ENCODE measurements around the gene RPL10. TPM values are rescaled to one million over a fixed set of nuclear protein-coding genes. Genes with fewer than 3 reads are reported as not detected.
"Not testable (repeated sequence)": the region's sequence is repeated elsewhere in the genome, so short reads cannot be mapped to it uniquely, and the experiment has no call there.

Gene RPL10
- total RNA-seq, 1 experiment from 2014 or later = 3,447 TPM

DNA sequence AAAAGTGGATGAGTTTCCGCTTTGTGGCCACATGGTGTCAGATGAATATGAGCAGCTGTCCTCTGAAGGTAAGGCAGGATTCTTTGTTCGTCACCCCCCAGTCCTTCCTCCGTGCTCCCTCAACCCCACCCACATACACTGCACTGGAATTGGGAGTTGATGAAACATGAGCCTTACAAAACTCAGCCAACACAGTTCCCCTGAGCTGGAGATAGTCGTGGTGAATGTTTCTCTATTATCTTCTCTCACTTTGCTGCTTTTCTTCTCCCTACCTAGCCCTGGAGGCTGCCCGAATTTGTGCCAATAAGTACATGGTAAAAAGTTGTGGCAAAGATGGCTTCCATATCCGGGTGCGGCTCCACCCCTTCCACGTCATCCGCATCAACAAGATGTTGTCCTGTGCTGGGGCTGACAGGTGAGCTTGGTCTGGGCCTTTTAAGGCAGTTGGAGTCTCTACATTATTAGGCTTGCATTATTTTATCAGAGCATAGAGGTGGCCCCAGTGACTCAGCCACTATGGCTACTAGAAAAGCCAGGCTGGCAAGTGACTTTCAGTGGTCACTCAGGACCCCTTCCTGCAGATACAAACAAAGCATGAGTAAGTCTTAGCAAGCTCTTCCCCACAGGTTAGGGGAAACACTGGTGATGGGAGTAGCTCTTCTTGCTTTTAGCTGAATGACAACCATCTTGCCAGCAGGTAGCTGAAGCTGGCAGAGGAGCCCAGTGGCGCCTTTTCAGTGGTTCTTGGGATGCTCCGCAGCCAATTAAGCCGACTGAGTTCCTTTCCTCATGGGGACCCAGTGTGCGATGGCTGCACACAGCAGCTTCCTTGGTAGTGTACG, 1.6 kb downstream of the RPL10 start:
- ChIA-PET CTCF (interaction anchor here (4.4 kb wide), 1 partner anchor 26 kb away, joined by 14 read pairs; the partner anchor contains the start of gene FLNA), POLR2A (ENCODE audit: unreplicated experiment) (interaction anchor here (0.6 kb wide), 1 partner anchor 12 kb away, joined by 4 read pairs; no protein-coding TSS in a partner anchor)
- H3K9me3 ChIP-seq (ENCODE audit: insufficient read depth, low read depth) = no peaks in the 10 kb centered on the region
- H3K27me3 ChIP-seq (ENCODE audit: insufficient read depth, low read depth) = no peaks in the 10 kb centered on the region
- TF ChIP-seq, protein P1, sequence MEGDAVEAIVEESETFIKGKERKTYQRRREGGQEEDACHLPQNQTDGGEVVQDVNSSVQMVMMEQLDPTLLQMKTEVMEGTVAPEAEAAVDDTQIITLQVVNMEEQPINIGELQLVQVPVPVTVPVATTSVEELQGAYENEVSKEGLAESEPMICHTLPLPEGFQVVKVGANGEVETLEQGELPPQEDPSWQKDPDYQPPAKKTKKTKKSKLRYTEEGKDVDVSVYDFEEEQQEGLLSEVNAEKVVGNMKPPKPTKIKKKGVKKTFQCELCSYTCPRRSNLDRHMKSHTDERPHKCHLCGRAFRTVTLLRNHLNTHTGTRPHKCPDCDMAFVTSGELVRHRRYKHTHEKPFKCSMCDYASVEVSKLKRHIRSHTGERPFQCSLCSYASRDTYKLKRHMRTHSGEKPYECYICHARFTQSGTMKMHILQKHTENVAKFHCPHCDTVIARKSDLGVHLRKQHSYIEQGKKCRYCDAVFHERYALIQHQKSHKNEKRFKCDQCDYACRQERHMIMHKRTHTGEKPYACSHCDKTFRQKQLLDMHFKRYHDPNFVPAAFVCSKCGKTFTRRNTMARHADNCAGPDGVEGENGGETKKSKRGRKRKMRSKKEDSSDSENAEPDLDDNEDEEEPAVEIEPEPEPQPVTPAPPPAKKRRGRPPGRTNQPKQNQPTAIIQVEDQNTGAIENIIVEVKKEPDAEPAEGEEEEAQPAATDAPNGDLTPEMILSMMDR (conservative IDR thresholded peaks at IDR 0.05) = no peak
- TF ChIP-seq EZH2 (IDR thresholded peaks at IDR 0.05; ENCODE audit: low read depth) = no peak
- BruUV-seq (replicated peaks) = no TSS peak
- peak overlapping the region; percentile 94 for H3K4me2 ChIP-seq
- peaks cover 22% of the 10 kb centered on the region for H4K20me1 ChIP-seq (ENCODE audit: insufficient read depth)
- H3K9me2 ChIP-seq (ENCODE audit: insufficient read depth) = no peaks in the 10 kb centered on the region
- peaks cover 20% of the 10 kb centered on the region for H3K36me3 ChIP-seq (ENCODE audit: low read depth)
- H3K4me1 ChIP-seq (replicated peaks; ENCODE audit: insufficient read depth) = peaks cover 12% of the 10 kb centered on the region
- H3K79me2 ChIP-seq (ENCODE audit: low read depth) = peaks cover 29% of the 10 kb centered on the region
- no peak for DNase-seq
- peaks cover 52% of the 10 kb centered on the region for H3F3A ChIP-seq (ENCODE audit: insufficient read depth, low read depth)
- H2AFZ ChIP-seq = no peak overlapping the region
- peak overlapping the region; percentile 93 for H3K4me3 ChIP-seq
- intact Hi-C loops (cut with micrococcal nuclease; ENCODE audit: unreplicated experiment) = loop anchor here (5.0 kb wide), 4 partner anchors 43 to 133 kb away; partner anchors contain the start of genes FAM50A, PLXNA3 and UBL4A
- peak overlapping the region; percentile 97 for H3K27ac ChIP-seq

DNA sequence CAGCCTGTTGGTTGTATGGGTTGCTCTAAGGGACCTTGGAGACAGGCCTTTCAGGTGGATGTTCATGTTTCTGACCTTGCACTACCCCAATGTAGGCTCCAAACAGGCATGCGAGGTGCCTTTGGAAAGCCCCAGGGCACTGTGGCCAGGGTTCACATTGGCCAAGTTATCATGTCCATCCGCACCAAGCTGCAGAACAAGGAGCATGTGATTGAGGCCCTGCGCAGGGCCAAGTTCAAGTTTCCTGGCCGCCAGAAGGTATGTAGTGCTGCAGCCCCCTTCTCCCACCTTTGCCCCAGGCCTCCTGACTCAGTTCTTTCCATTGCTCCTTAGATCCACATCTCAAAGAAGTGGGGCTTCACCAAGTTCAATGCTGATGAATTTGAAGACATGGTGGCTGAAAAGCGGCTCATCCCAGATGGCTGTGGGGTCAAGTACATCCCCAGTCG, 2.2 kb downstream of the RPL10 start:
- H4K20me1 ChIP-seq (ENCODE audit: insufficient read depth) = peaks cover 22% of the 10 kb centered on the region
- H2AFZ ChIP-seq; H3K9me3 ChIP-seq (ENCODE audit: insufficient read depth, low read depth); H3K9me2 ChIP-seq (ENCODE audit: insufficient read depth); H3K27me3 ChIP-seq (ENCODE audit: insufficient read depth, low read depth); DNase-seq; intact Hi-C loops (cut with micrococcal nuclease; ENCODE audit: unreplicated experiment); BruUV-seq (replicated peaks): not testable (repeated sequence)
- peak overlapping the region; percentile 94 for H3K4me2 ChIP-seq
- peak overlapping the region; percentile 93 for H3K4me3 ChIP-seq
- CTCF ChIA-PET = interaction anchor here (4.4 kb wide), 1 partner anchor 26 kb away, joined by 14 read pairs; the partner anchor contains the start of gene FLNA
- peaks cover 12% of the 10 kb centered on the region for H3K4me1 ChIP-seq (replicated peaks; ENCODE audit: insufficient read depth)
- H3K36me3 ChIP-seq (ENCODE audit: low read depth) = peaks cover 20% of the 10 kb centered on the region
- peak overlapping the region; percentile 97 for H3K27ac ChIP-seq
- H3F3A ChIP-seq (ENCODE audit: insufficient read depth, low read depth) = peaks cover 52% of the 10 kb centered on the region
- H3K79me2 ChIP-seq (ENCODE audit: low read depth) = peaks cover 29% of the 10 kb centered on the region
- POLR2A ChIA-PET (ENCODE audit: unreplicated experiment) = interaction anchor here (1.1 kb wide), 1 partner anchor 90 kb away, joined by 5 read pairs; the partner anchor contains the start of gene SLC10A3

DNA sequence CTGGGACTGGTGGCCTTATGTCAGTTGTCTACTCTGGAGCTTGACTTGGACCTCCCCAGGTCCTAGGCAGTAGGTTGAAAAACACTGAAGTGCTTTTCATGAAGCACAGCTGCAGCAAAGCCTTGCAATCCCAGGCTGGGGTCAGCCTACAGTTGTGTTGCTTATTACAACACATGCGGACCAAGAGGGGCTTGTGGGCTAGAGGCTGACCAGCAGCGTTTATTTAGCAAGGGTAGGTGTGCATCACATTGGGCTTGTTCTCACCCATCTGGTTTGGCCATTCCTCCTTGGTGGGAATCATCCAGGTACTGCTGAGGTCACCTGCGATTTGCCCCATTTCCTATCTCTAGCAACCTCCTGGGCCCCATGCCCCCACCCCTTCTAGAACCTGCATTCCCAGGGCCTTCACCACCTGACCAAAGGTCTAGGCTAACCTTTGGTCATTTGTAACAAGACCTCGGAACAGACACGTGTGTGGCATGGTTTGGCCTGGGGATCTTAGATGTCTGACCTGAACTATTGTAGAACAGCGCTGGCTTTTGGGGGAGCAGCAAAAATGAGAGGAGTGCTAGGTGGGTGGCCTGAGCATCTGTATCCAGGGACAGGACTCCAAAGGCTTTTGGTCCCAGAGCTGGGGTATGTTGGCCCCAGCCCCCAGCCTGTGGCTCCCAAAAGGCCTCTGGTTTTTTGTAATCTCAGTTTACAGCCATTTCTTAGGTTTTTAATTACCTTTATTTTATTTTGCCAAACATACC, 3.0 kb downstream of the RPL10 start:
- Histone ChIP-seq H3K9me3 (ENCODE audit: insufficient read depth, low read depth) (no peaks in the 10 kb centered on the region), H3K4me3 (no peak overlapping the region), H3K36me3 (ENCODE audit: low read depth) (peaks cover 20% of the 10 kb centered on the region), H4K20me1 (ENCODE audit: insufficient read depth) (peaks cover 22% of the 10 kb centered on the region), H3F3A (ENCODE audit: insufficient read depth, low read depth) (peaks cover 47% of the 10 kb centered on the region), H3K27me3 (ENCODE audit: insufficient read depth, low read depth) (no peaks in the 10 kb centered on the region), H3K79me2 (ENCODE audit: low read depth) (peaks cover 24% of the 10 kb centered on the region), H3K4me2 (peak overlapping the region; percentile 94; the same call in 1 of the 2 replicates), H3K9me2 (ENCODE audit: insufficient read depth) (no peaks in the 10 kb centered on the region), H2AFZ (no peak overlapping the region), H3K27ac (peak overlapping the region; percentile 97), H3K4me1 (replicated peaks; ENCODE audit: insufficient read depth) (peaks cover 7% of the 10 kb centered on the region)
- ChIA-PET POLR2A (ENCODE audit: unreplicated experiment) (interaction anchor here (0.6 to 1.1 kb wide), 3 partner anchors 51 to 126 kb away, joined by 3 to 5 read pairs (median 4); partner anchors contain the start of gene SLC10A3), CTCF (no interaction called here)
- intact Hi-C loops (cut with micrococcal nuclease; ENCODE audit: unreplicated experiment) = no loop called here
- no TSS peak for BruUV-seq (replicated peaks)
- TF ChIP-seq, protein P1 (conservative IDR thresholded peaks at IDR 0.05) = no peak
- peak in 1 of 2 experiments; percentile 61 for DNase-seq
